ENCODE results near the gene ATP2A1. TPM values are rescaled to one million over a fixed set of nuclear protein-coding genes. Genes with fewer than 3 reads are reported as not detected.
"Not testable (repeated sequence)": the region's sequence is repeated elsewhere in the genome, so short reads cannot be mapped to it uniquely, and the experiment has no call there.

The ATP2A1 gene
- total RNA-seq, 2 donors from 2014 or later: 0.41 to 0.42 TPM

DNA sequence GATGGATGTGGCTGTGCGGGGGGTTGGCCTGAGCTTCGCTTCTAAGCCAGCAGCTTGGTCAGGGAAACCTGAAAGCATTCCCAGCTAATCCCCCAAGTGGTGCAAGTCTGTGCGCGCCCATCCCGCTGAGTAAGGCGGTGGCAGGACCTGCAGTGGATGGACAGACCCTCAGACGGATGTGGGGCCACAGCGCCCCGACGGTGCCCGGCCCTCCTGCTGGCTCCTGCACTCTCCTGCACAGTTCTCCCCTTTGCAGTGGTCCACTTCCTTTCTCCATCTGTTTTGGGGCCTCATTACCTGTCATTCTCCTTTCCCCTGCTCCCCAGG, 2.3 kb downstream of the ATP2A1 start:
- Histone ChIP-seq H3K9me3 (no peaks in the 10 kb centered on the region), H3K4me3 (peak overlapping the region; percentile 94), H3K27ac (no peak overlapping the region), H3K27me3 (replicated peaks; ENCODE audit: insufficient read depth) (no peaks in the 10 kb centered on the region), H3K36me3 (no peaks in the 10 kb centered on the region), H3K4me1 (ENCODE audit: control insufficient read depth in 1 of 2, low read depth in 2 of 2) (peaks cover 8 to 14% of the 10 kb centered on the region in 2 donors)
- ATAC-seq (ENCODE audit: insufficient number of reproducible peaks, low FRiP score, low read depth) (no peak), DNase-seq (ENCODE audit: low spot score) (no peak)
- TF ChIP-seq, protein P1, sequence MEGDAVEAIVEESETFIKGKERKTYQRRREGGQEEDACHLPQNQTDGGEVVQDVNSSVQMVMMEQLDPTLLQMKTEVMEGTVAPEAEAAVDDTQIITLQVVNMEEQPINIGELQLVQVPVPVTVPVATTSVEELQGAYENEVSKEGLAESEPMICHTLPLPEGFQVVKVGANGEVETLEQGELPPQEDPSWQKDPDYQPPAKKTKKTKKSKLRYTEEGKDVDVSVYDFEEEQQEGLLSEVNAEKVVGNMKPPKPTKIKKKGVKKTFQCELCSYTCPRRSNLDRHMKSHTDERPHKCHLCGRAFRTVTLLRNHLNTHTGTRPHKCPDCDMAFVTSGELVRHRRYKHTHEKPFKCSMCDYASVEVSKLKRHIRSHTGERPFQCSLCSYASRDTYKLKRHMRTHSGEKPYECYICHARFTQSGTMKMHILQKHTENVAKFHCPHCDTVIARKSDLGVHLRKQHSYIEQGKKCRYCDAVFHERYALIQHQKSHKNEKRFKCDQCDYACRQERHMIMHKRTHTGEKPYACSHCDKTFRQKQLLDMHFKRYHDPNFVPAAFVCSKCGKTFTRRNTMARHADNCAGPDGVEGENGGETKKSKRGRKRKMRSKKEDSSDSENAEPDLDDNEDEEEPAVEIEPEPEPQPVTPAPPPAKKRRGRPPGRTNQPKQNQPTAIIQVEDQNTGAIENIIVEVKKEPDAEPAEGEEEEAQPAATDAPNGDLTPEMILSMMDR (IDR thresholded peaks at IDR 0.05): no peak

DNA sequence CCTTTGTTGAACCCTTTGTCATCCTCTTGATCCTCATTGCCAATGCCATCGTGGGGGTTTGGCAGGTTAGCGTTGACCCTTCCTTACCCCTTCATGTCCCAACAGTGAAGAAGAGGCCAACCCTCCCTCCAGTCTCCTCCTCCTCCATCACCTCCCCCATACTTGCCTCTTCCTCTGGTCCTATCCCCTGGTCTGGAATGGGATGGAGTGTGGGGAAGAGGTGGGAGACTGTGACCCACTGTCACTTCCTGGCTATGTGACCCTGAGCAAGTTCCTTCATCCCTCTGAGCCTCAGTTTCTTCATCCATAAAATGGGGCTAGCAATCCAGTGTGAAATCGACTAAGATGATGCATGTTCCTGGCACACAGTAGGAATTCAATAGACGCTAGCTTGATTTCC, 2.7 kb downstream of the ATP2A1 start:
- no peak for ATAC-seq (ENCODE audit: insufficient number of reproducible peaks, low FRiP score, low read depth)
- Histone ChIP-seq H3K27me3 (replicated peaks; ENCODE audit: insufficient read depth) (no peaks in the 10 kb centered on the region), H3K4me1 (ENCODE audit: control insufficient read depth in 1 of 2, low read depth in 2 of 2) (peaks cover 8 to 14% of the 10 kb centered on the region in 2 donors), H3K36me3 (no peaks in the 10 kb centered on the region), H3K9me3 (no peaks in the 10 kb centered on the region), H3K4me3 (no peak overlapping the region), H3K27ac (no peak overlapping the region)
- TF ChIP-seq, protein P1 (IDR thresholded peaks at IDR 0.05): no peak
- DNase-seq (ENCODE audit: low spot score): no peak

DNA sequence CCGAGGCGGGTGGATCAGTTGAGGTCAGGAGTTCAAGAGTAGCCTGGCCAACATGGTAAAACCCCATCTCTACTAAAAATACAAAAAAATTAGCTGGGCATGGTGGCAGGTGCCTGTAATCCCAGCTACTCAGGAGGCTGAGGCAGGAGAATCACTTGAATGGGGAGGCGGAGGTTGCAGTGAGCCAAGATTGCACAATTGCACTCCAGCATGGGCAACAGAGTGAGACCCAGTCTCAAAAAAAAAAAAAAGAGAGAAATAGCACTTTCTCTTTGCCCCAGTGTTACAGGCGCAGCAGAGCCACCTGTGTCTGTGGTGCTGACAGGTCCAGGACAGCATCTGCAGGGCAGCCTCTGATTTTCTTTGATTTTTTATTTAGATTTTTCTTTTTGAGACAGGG, 3.3 kb downstream of the ATP2A1 start:
- H3K36me3 ChIP-seq; H3K27me3 ChIP-seq (replicated peaks; ENCODE audit: insufficient read depth); H3K9me3 ChIP-seq; DNase-seq (ENCODE audit: low spot score); ATAC-seq (ENCODE audit: insufficient number of reproducible peaks, low FRiP score, low read depth); H3K27ac ChIP-seq; H3K4me3 ChIP-seq: not testable (repeated sequence)
- H3K4me1 ChIP-seq (ENCODE audit: control insufficient read depth in 1 of 2, low read depth in 2 of 2): peaks cover 8 to 14% of the 10 kb centered on the region in 2 donors

DNA sequence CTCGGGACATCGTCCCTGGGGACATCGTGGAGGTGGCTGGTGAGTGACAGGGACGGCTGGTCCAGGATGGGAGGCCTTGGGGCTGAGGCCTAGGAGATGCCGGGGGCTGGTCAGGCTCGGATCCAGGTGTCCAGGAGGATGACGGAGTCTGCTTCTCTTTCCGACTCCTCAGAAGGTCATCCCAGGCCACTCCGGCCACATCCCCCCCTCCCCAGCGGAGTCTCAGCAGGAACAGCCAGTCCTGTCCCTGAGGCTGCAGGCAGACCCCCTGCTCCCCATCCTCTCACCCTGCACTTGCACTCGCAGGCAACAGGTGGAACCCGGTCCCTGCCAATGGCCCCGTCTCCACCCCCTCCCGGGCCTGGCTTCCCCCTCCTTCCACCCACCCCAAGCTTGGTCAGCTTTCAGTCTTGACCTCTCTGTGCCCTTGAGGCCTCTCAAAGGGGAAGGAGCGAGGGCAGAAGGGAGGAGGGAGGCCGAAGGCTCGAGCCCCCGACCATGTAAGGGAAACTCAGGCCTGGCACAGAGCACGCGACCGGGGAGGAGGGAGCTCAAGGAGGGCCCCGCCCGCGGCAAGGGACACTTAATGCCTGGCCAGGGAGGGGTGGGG, 4.4 kb downstream of the ATP2A1 start:
- ATAC-seq (ENCODE audit: insufficient number of reproducible peaks, low FRiP score, low read depth) (no peak), DNase-seq (ENCODE audit: low spot score) (no peak)
- Histone ChIP-seq H3K27ac (no peak overlapping the region), H3K4me3 (no peak overlapping the region), H3K27me3 (replicated peaks; ENCODE audit: insufficient read depth) (no peaks in the 10 kb centered on the region), H3K9me3 (no peaks in the 10 kb centered on the region), H3K4me1 (ENCODE audit: control insufficient read depth in 1 of 2, low read depth in 2 of 2) (peaks cover 8 to 14% of the 10 kb centered on the region in 2 donors), H3K36me3 (no peaks in the 10 kb centered on the region)
- TF ChIP-seq, protein P1 (IDR thresholded peaks at IDR 0.05): no peak

DNA sequence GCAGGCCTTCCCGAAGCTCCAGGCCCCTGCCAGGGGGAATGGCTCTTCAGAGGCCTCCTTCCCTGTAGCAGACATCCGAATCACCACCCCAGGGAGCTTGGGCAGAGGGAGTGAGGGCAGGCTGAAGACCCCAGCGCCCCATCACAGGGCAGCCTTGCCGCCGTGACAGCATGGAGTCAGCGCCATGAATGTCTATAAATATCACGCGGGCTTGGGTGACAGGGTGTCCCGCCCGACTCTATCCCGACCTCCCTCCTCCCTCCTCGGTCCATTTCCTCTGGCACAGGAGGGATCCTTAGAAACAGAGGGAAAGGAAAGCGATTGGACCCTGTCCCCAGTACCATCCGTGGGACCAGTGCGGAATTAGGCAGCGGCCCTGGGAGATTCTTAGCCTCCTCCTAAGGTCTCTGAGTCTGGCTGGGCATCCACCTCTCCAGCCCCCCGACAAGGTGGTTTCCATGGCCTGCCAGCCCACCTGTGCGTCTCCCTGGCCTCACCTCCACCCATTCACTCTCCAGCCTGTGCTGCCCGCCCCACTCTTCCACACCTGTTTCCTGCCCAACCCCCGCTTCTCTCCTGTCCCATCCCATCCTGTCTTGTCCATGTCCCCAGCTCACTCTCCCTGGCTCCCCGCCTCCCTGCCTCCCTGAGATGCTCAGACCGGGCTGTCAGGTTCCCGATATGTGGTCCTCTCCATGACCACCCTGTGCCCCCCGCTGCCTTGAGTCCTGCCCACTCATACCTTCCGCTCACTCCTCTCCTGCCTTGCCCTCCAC, 5.1 kb downstream of the ATP2A1 start:
- Histone ChIP-seq H3K36me3 (no peaks in the 10 kb centered on the region), H3K4me3 (no peak overlapping the region), H3K9me3 (no peaks in the 10 kb centered on the region), H3K4me1 (ENCODE audit: control insufficient read depth in 1 of 2, low read depth in 2 of 2) (peaks cover 8 to 14% of the 10 kb centered on the region in 2 donors), H3K27ac (no peak overlapping the region), H3K27me3 (replicated peaks; ENCODE audit: insufficient read depth) (no peaks in the 10 kb centered on the region)
- ATAC-seq (ENCODE audit: insufficient number of reproducible peaks, low FRiP score, low read depth): no peak
- TF ChIP-seq, protein P1 (IDR thresholded peaks at IDR 0.05): no peak
- DNase-seq (ENCODE audit: low spot score): no peak

Data from thoracic aorta (tissue), 2 donors.